ENCODE results near the gene SGF29. TPM values are rescaled to one million over a fixed set of nuclear protein-coding genes. Genes with fewer than 3 reads are reported as not detected.

Gene SGF29
- total and polyA plus RNA-seq, 9 of the 15 experiments (the other 6 are each of a cell fraction or from before 2014, with no cell fraction given): 2.6 to 36.1 (median 21.2) TPM

- TF ChIP-seq HCFC1 (IDR thresholded peaks at IDR 0.05; ENCODE audit: low read depth, low read length) (no peak), ZNF449 (CRISPR knock-in tag; IDR thresholded peaks at IDR 0.05) (0 out of 2 replicates have a peak, but pooled peaks have one; percentile 78), SUPT5H (IDR thresholded peaks at IDR 0.05) (no peak), FOXK1 (CRISPR knock-in tag; IDR thresholded peaks at IDR 0.05; ENCODE audit: borderline replicate concordance) (no peak), SMAD2 (IDR thresholded peaks at IDR 0.05; ENCODE audit: low read depth, low read length) (no peak), SNAPC5 (CRISPR knock-in tag; IDR thresholded peaks at IDR 0.05) (no peak), PTTG1 (tag; IDR thresholded peaks at IDR 0.05; ENCODE audit: low read depth) (peak; percentile 85), ZNF589 (CRISPR knock-in tag; IDR thresholded peaks at IDR 0.05; ENCODE audit: low read depth) (peak; percentile 72), BCL6 (CRISPR knock-in tag; IDR thresholded peaks at IDR 0.05) (0 out of 2 replicates have a peak, but pooled peaks have one; percentile 4), OTX1 (CRISPR knock-in tag; IDR thresholded peaks at IDR 0.05) (peak; percentile 70; the same call in 1 of the 2 replicates), PBX2 (CRISPR knock-in tag; IDR thresholded peaks at IDR 0.05; ENCODE audit: low read depth) (no peak), PBX2 (tag; conservative IDR thresholded peaks at IDR 0.05; ENCODE audit: low read depth) (no peak; the same call in 1 of the 2 replicates), PCBP1 (IDR thresholded peaks at IDR 0.05; ENCODE audit: low read depth, low read length, poor library complexity, severe bottlenecking) (no peak), SMARCB1 (IDR thresholded peaks at IDR 0.05; ENCODE audit: insufficient read length, low read depth) (no peak), MEF2D (tag; conservative IDR thresholded peaks at IDR 0.05; ENCODE audit: low read depth) (peak; percentile 77)
- TF ChIP-seq, protein P1, sequence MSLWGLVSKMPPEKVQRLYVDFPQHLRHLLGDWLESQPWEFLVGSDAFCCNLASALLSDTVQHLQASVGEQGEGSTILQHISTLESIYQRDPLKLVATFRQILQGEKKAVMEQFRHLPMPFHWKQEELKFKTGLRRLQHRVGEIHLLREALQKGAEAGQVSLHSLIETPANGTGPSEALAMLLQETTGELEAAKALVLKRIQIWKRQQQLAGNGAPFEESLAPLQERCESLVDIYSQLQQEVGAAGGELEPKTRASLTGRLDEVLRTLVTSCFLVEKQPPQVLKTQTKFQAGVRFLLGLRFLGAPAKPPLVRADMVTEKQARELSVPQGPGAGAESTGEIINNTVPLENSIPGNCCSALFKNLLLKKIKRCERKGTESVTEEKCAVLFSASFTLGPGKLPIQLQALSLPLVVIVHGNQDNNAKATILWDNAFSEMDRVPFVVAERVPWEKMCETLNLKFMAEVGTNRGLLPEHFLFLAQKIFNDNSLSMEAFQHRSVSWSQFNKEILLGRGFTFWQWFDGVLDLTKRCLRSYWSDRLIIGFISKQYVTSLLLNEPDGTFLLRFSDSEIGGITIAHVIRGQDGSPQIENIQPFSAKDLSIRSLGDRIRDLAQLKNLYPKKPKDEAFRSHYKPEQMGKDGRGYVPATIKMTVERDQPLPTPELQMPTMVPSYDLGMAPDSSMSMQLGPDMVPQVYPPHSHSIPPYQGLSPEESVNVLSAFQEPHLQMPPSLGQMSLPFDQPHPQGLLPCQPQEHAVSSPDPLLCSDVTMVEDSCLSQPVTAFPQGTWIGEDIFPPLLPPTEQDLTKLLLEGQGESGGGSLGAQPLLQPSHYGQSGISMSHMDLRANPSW (CRISPR knock-in tag; IDR thresholded peaks at IDR 0.05): no peak
- TF ChIP-seq, protein P2, sequence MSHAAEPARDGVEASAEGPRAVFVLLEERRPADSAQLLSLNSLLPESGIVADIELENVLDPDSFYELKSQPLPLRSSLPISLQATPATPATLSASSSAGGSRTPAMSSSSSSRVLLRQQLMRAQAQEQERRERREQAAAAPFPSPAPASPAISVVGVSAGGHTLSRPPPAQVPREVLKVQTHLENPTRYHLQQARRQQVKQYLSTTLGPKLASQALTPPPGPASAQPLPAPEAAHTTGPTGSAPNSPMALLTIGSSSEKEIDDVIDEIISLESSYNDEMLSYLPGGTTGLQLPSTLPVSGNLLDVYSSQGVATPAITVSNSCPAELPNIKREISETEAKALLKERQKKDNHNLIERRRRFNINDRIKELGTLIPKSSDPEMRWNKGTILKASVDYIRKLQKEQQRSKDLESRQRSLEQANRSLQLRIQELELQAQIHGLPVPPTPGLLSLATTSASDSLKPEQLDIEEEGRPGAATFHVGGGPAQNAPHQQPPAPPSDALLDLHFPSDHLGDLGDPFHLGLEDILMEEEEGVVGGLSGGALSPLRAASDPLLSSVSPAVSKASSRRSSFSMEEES (CRISPR knock-in tag; IDR thresholded peaks at IDR 0.05): no peak
Observed at GRCh38 chr16:28538733-28539596, 14.8 kb upstream of the SGF29 start, which contains the start of gene NUPR1 (continued).
